HEK293 (cell line): ENCODE results near the gene NECTIN1.

Experiments
- CTCF ChIA-PET: fragments of 350-600 bp; formaldehyde crosslinking; extraction: SDS; loops from one replicate; lab custom pipeline; 2021; ENCODE audit warnings: antibody characterized with exemption; lab: Yijun Ruan, JAX
- POLR2A ChIA-PET: fragments of 300-600 bp; formaldehyde crosslinking; extraction: SDS; loops from one replicate; lab custom pipeline; 2020; ENCODE audit warnings: antibody characterized with exemption, inconsistent platforms; lab: Yijun Ruan, JAX
- H3K27ac ChIP-seq: fragments of 200-500 bp; sonication (Bioruptor generic); 2 replicates; pipeline ENCODE4 v1.5.1; 2014; ENCODE audit warnings: low read depth, low read length, control low read depth, inconsistent platforms; ENCODE audit errors: extremely low read depth
- H3K36me3 ChIP-seq, 2 experiments: fragments of 200-500 bp in 1 of 2; sonication (Bioruptor generic) in 1 of 2; 1 replicate in 1 of 2; 2 replicates in 1 of 2; pipeline ENCODE4 v1.5.1; 2014 to 2017; ENCODE audit warnings: inconsistent platforms in 2 of 2, low read length in 2 of 2; ENCODE audit not compliant: control insufficient read depth in 2 of 2, insufficient read depth in 1 of 2
- H3K4me1 ChIP-seq: fragments of 200-500 bp; sonication (Bioruptor generic); 2 replicates; pipeline ENCODE4 v1.5.1; 2014; ENCODE audit warnings: mild to moderate bottlenecking, low read length, inconsistent platforms; ENCODE audit not compliant: control insufficient read depth, insufficient read depth
- H3K4me3 ChIP-seq: 2 replicates; pipeline ENCODE4 v1.5.1; 2011; ENCODE audit warnings: low read depth, mild to moderate bottlenecking, control low read depth, low read length, moderate library complexity
- H3K9me3 ChIP-seq: fragments of 200-500 bp; sonication (Bioruptor generic); 2 replicates; pipeline ENCODE4 v1.5.1; 2014; ENCODE audit warnings: low read depth, low read length, inconsistent platforms; ENCODE audit not compliant: control insufficient read depth, insufficient read depth
- HOXD13 ChIP-seq: sonication (generic); formaldehyde crosslinking; IDR thresholded peaks from 2 replicates; pipeline ENCODE4 v1.8.0; 2022; ENCODE audit warnings: missing genetic modification reagents, borderline replicate concordance
- PRDM6 ChIP-seq: fragments of 450-650 bp; formaldehyde crosslinking; IDR thresholded peaks from 2 replicates; pipeline ENCODE4 v1.5.1; 2017; ENCODE audit warnings: missing biosample characterization, missing genetic modification characterization
- TCF7L2 ChIP-seq: IDR thresholded peaks from 2 replicates; pipeline ENCODE4 v1.6.1; 2011; ENCODE audit warnings: low read depth, mild to moderate bottlenecking, inconsistent platforms, low read length, moderate library complexity, borderline replicate concordance
- TSHZ1 ChIP-seq: fragments of 450-650 bp; formaldehyde crosslinking; IDR thresholded peaks from 2 replicates; pipeline ENCODE4 v1.5.1; 2016; ENCODE audit warnings: missing biosample characterization, missing genetic modification characterization, borderline replicate concordance
- ZNF148 ChIP-seq: fragments of 450-650 bp; formaldehyde crosslinking; IDR thresholded peaks from 2 replicates; pipeline ENCODE4 v1.5.0; 2017; ENCODE audit warnings: missing biosample characterization, missing genetic modification characterization, borderline replicate concordance
- ZNF184 ChIP-seq: fragments of 450-650 bp; IDR thresholded peaks from 2 replicates; pipeline ENCODE4 v1.5.1; 2018; ENCODE audit warnings: missing biosample characterization, mild to moderate bottlenecking, missing genetic modification characterization
- ZNF223 ChIP-seq: fragments of 450-650 bp; formaldehyde crosslinking; IDR thresholded peaks from 2 replicates; pipeline ENCODE4 v1.5.1; 2016; ENCODE audit warnings: missing biosample characterization, missing genetic modification characterization
- ZNF423 ChIP-seq: fragments of 450-650 bp; formaldehyde crosslinking; IDR thresholded peaks from 2 replicates; pipeline ENCODE4 v1.5.1; 2016; ENCODE audit warnings: missing biosample characterization, missing genetic modification characterization
- ZNF529 ChIP-seq: fragments of 450-650 bp; formaldehyde crosslinking; IDR thresholded peaks from 2 replicates; pipeline ENCODE4 v1.5.1; 2017; ENCODE audit warnings: missing genetic modification characterization, missing biosample characterization; ENCODE audit not compliant: insufficient replicate concordance
- ZNF548 ChIP-seq: fragments of 450-650 bp; formaldehyde crosslinking; IDR thresholded peaks from 2 replicates; pipeline ENCODE4 v1.5.1; 2016; ENCODE audit warnings: missing biosample characterization, missing genetic modification characterization
- ZNF626 ChIP-seq: fragments of 450-650 bp; sonication (Bioruptor Pico); formaldehyde crosslinking; IDR thresholded peaks from 2 replicates; pipeline ENCODE4 v1.5.1; 2018; ENCODE audit warnings: missing biosample characterization, missing genetic modification characterization, inconsistent platforms
- ZNF692 ChIP-seq: fragments of 450-650 bp; formaldehyde crosslinking; IDR thresholded peaks from 2 replicates; pipeline ENCODE4 v1.5.1; 2016; ENCODE audit warnings: missing biosample characterization, missing genetic modification characterization
- ZSCAN16 ChIP-seq: fragments of 450-650 bp; formaldehyde crosslinking; IDR thresholded peaks from 2 replicates; pipeline ENCODE4 v1.5.1; 2016; ENCODE audit warnings: missing biosample characterization, missing genetic modification characterization

The NECTIN1 gene

GRCh38 chr11:119676461-119677020, 52.5 kb downstream of the NECTIN1 start:
- no peak for TF ChIP-seq ZNF184 (tag by site-specific recombination)
- TF ChIP-seq ZSCAN16 (tag by site-specific recombination), result no peak
- no peak for TF ChIP-seq HOXD13 (CRISPR knock-in tag)
- ChIA-PET POLR2A (no interaction called here), CTCF (interaction anchor here (0.6 to 1.7 kb wide), 4 partner anchors 15 to 432 kb away, joined by 3 to 5 read pairs (median 4); no protein-coding TSS in a partner anchor)
- H3K4me1 ChIP-seq, result no peaks in the 10 kb centered on the region
- peaks cover 0 to 42% of the 10 kb centered on the region in 2 experiments; a peak in 1 of 3 replicates for H3K36me3 ChIP-seq
- no peaks in the 10 kb centered on the region for H3K9me3 ChIP-seq
- H3K27ac ChIP-seq, result no peak overlapping the region
- no peak overlapping the region for H3K4me3 ChIP-seq

GRCh38 chr11:119673759-119674336, 55.2 kb downstream of the NECTIN1 start:
- POLR2A ChIA-PET, result no interaction called here
- Histone ChIP-seq H3K36me3 (peaks cover 0 to 42% of the 10 kb centered on the region in 2 experiments; a peak in 1 of 3 replicates), H3K4me3 (no peak overlapping the region), H3K9me3 (no peaks in the 10 kb centered on the region), H3K27ac (no peak overlapping the region), H3K4me1 (no peaks in the 10 kb centered on the region)
- no peak for TF ChIP-seq ZNF626
- no peak for TF ChIP-seq TCF7L2
- TF ChIP-seq ZNF423, result no peak
- TF ChIP-seq ZNF148 (tag by site-specific recombination), result no peak
- no peak for TF ChIP-seq ZNF529 (tag by site-specific recombination)
- no peak for TF ChIP-seq ZNF548 (tag by site-specific recombination)
- TF ChIP-seq TSHZ1 (tag by site-specific recombination), result no peak
- TF ChIP-seq ZNF223 (tag by site-specific recombination), result no peak
- TF ChIP-seq PRDM6 (tag by site-specific recombination), result no peak
- TF ChIP-seq ZNF692 (tag by site-specific recombination), result no peak
- CTCF ChIA-PET, result interaction anchor here (0.5 to 1.9 kb wide), 3 partner anchors 55 to 458 kb away, joined by 3 to 8 read pairs (median 5); partner anchors contain the start of gene NECTIN1
